ENCODE results near the gene SCUBE1. TPM values are rescaled to one million over a fixed set of nuclear protein-coding genes. Genes with fewer than 3 reads are reported as not detected.

SCUBE1 gene
- total RNA-seq, 1 donor from 2014 or later: 54.7 TPM

DNA sequence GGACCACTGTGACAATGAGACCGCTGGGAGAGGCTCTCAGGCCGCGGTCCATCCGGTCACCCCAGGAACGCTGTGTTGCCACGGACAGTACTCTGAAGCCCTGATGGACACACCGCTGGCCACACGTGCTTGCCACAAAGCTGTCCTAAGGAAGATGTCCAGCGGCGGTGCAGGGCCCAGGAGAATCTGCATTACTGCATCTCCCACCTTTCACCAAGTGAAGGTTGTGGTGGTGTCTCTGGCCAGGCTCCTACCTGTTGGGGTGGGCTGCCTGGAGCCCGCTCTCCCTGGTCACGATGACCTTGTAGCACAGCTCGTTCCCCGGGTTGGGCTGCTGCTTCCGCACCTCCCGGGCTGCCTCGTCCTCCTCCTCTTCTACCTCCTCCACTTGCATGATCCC, 160.4 kb downstream of the SCUBE1 start:
- Mint-ChIP-seq H3K27ac (ENCODE audit: unreplicated experiment) (no peak overlapping the region), H3K4me3 (ENCODE audit: unreplicated experiment) (no peak overlapping the region), H3K9me3 (ENCODE audit: unreplicated experiment) (no peaks in the 10 kb centered on the region), H3K4me1 (ENCODE audit: unreplicated experiment) (peaks cover 10% of the 10 kb centered on the region), H3K27me3 (ENCODE audit: unreplicated experiment) (no peaks in the 10 kb centered on the region), H3K36me3 (ENCODE audit: low read depth, unreplicated experiment) (peaks cover 9% of the 10 kb centered on the region)
- DNase-seq (ENCODE audit: low spot score): no peak
- TF ChIP-seq, protein P1, sequence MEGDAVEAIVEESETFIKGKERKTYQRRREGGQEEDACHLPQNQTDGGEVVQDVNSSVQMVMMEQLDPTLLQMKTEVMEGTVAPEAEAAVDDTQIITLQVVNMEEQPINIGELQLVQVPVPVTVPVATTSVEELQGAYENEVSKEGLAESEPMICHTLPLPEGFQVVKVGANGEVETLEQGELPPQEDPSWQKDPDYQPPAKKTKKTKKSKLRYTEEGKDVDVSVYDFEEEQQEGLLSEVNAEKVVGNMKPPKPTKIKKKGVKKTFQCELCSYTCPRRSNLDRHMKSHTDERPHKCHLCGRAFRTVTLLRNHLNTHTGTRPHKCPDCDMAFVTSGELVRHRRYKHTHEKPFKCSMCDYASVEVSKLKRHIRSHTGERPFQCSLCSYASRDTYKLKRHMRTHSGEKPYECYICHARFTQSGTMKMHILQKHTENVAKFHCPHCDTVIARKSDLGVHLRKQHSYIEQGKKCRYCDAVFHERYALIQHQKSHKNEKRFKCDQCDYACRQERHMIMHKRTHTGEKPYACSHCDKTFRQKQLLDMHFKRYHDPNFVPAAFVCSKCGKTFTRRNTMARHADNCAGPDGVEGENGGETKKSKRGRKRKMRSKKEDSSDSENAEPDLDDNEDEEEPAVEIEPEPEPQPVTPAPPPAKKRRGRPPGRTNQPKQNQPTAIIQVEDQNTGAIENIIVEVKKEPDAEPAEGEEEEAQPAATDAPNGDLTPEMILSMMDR (IDR thresholded peaks at IDR 0.05; ENCODE audit: unreplicated experiment): no peak

DNA sequence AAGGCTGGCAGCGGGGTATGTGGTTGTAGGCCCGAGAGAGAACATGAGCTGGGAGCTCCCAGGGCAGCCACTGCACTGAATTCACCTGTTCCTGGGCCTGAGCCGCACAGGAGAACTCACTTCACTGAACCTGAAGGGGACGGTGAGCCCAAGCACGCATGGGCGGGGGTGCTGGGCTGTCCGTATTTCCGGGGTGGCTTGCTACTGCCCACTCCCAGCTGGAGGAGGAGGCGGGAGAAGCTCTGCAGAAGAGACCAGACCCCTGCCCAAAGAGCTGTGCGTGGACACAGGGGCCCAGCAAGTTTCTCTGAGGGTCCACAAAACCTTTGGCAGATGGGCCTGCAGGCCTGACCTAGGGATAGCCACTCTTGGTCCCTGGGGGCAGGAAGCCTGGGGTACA, 161.1 kb downstream of the SCUBE1 start:
- H3K27me3 Mint-ChIP-seq (ENCODE audit: unreplicated experiment): no peaks in the 10 kb centered on the region
- peaks cover 9% of the 10 kb centered on the region for H3K36me3 Mint-ChIP-seq (ENCODE audit: low read depth, unreplicated experiment)
- DNase-seq (ENCODE audit: low spot score): no peak
- peaks cover 9% of the 10 kb centered on the region for H3K4me1 Mint-ChIP-seq (ENCODE audit: unreplicated experiment)
- TF ChIP-seq, protein P1 (IDR thresholded peaks at IDR 0.05; ENCODE audit: unreplicated experiment): no peak
- no peak overlapping the region for H3K27ac Mint-ChIP-seq (ENCODE audit: unreplicated experiment)
- H3K9me3 Mint-ChIP-seq (ENCODE audit: unreplicated experiment): no peaks in the 10 kb centered on the region
- no peak overlapping the region for H3K4me3 Mint-ChIP-seq (ENCODE audit: unreplicated experiment)

DNA sequence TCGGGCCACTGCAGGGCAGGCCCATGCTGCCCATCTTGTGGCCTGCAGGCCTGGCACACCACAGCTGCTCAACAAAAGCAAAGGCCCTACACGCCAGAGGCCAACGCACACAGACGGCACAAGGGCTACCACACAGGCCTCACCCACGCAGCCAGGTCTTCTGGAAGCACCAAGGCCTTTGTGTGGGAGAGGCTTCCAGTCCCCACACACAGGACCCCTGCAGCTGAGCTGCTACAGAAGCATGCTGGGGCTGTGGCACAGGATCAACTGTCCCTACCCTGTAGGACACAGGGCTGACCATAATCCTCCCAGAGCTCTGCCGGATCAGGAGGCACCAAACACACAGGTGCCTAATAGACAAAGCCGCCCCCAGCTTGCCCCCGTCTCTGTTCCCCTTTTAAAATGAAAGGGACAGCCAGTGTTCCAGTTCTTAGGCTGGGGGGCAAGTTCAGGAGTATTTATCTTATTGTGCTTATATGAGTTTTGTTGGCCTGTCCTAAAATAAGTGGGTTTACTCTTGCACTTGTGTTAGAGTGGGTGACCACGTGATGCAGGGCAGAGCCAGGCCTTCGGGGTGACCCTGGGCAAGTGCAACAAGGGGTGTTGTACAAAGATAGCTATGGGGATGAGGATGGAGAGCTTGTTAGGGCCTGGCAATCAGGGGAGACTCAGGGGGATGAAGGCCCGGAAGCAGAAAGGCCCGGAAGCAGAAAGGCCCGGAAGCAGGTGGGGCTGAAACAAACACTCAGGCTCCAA, 161.7 kb downstream of the SCUBE1 start:
- H3K9me3 Mint-ChIP-seq (ENCODE audit: unreplicated experiment): no peaks in the 10 kb centered on the region
- H3K4me3 Mint-ChIP-seq (ENCODE audit: unreplicated experiment): no peak overlapping the region
- TF ChIP-seq, protein P1 (IDR thresholded peaks at IDR 0.05; ENCODE audit: unreplicated experiment): no peak
- peaks cover 9% of the 10 kb centered on the region for H3K36me3 Mint-ChIP-seq (ENCODE audit: low read depth, unreplicated experiment)
- no peaks in the 10 kb centered on the region for H3K27me3 Mint-ChIP-seq (ENCODE audit: unreplicated experiment)
- DNase-seq (ENCODE audit: low spot score): no peak
- H3K4me1 Mint-ChIP-seq (ENCODE audit: unreplicated experiment): peaks cover 9% of the 10 kb centered on the region
- no peak overlapping the region for H3K27ac Mint-ChIP-seq (ENCODE audit: unreplicated experiment)

DNA sequence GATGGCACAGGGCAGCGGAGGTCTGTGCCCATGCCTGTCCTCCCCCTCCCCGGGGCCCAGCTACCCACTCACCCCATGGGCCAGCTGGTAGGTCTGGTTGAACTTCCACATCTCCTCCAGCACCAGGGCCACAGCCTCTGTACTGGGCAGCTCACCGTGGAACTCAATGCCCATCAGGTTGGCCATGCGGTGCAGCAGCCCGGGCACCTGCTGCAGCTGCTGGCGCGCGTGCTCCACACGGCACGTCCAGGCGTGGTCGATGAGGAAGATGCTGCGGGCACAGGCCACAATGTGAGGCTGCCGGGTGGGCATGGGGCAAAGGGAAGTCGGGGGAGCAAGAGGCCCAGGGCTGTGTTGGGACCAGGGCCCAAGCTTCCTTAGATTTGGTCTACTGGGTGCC, 162.5 kb downstream of the SCUBE1 start:
- H3K27ac Mint-ChIP-seq (ENCODE audit: unreplicated experiment): no peak overlapping the region
- no peaks in the 10 kb centered on the region for H3K27me3 Mint-ChIP-seq (ENCODE audit: unreplicated experiment)
- H3K4me3 Mint-ChIP-seq (ENCODE audit: unreplicated experiment): no peak overlapping the region
- H3K9me3 Mint-ChIP-seq (ENCODE audit: unreplicated experiment): no peaks in the 10 kb centered on the region
- peaks cover 9% of the 10 kb centered on the region for H3K36me3 Mint-ChIP-seq (ENCODE audit: low read depth, unreplicated experiment)
- TF ChIP-seq, protein P1 (IDR thresholded peaks at IDR 0.05; ENCODE audit: unreplicated experiment): no peak
- DNase-seq (ENCODE audit: low spot score): no peak
- H3K4me1 Mint-ChIP-seq (ENCODE audit: unreplicated experiment): peaks cover 11% of the 10 kb centered on the region

DNA sequence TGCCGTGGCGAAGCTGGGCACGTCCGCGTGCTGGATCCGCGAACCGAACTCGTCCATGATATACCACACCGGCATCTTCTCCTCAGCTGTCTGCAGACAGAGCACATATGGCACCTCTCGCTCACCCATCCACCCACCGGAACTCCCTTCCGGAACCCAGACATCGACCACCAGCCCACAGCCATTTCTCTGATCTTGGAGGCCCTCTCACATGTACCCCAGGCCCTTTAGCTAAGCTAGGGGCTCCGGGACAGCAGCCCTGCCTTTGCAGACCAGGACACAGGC, 163.3 kb downstream of the SCUBE1 start:
- DNase-seq (ENCODE audit: low spot score): no peak
- Mint-ChIP-seq H3K4me3 (ENCODE audit: unreplicated experiment) (no peak overlapping the region), H3K9me3 (ENCODE audit: unreplicated experiment) (no peaks in the 10 kb centered on the region), H3K27ac (ENCODE audit: unreplicated experiment) (no peak overlapping the region), H3K4me1 (ENCODE audit: unreplicated experiment) (peaks cover 11% of the 10 kb centered on the region), H3K36me3 (ENCODE audit: low read depth, unreplicated experiment) (peaks cover 9% of the 10 kb centered on the region), H3K27me3 (ENCODE audit: unreplicated experiment) (no peaks in the 10 kb centered on the region)
- TF ChIP-seq, protein P1 (IDR thresholded peaks at IDR 0.05; ENCODE audit: unreplicated experiment): no peak

All from endothelial cell (in vitro differentiated cells).